ENCODE data around the gene SH2D4B.

DNA sequence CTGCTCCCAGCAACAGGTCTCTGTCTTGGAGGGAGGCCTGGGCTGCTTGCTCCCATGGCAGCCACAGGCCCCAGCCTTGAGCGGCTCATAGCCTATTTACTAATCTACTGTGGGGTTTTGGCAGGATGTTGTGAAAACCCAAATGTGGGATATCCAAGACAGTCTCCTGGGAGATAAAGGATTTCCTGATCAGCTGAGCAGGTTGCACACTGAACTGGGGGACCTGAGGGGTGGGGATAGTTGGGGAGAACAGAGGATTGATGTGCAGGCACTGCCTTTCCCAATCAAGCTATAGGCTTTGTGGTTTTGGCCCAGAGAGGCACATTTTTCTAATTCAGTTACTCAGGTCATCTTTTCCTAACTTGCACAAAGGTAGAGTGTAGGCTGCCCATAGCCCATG lies 92.6 kb downstream of the SH2D4B start:
- TF ChIP-seq CTCF (IDR thresholded peaks at IDR 0.05) (no peak), POLR2AphosphoS5 (IDR thresholded peaks at IDR 0.05) (no peak)
